Fibroblast of skin of left biceps (primary cell): Measurements from ENCODE around the gene RCBTB2.
"Not testable (repeated sequence)": the region's sequence is repeated elsewhere in the genome, so short reads cannot be mapped to it uniquely, and the experiment has no call there.

Source experiments
- DNase-seq, 2 experiments: peaks; one replicate each; pipeline ENCODE4 v3.0.0-alpha.2; 2013; ENCODE audit warnings: low read depth in 2 of 2

RCBTB2 gene

DNA sequence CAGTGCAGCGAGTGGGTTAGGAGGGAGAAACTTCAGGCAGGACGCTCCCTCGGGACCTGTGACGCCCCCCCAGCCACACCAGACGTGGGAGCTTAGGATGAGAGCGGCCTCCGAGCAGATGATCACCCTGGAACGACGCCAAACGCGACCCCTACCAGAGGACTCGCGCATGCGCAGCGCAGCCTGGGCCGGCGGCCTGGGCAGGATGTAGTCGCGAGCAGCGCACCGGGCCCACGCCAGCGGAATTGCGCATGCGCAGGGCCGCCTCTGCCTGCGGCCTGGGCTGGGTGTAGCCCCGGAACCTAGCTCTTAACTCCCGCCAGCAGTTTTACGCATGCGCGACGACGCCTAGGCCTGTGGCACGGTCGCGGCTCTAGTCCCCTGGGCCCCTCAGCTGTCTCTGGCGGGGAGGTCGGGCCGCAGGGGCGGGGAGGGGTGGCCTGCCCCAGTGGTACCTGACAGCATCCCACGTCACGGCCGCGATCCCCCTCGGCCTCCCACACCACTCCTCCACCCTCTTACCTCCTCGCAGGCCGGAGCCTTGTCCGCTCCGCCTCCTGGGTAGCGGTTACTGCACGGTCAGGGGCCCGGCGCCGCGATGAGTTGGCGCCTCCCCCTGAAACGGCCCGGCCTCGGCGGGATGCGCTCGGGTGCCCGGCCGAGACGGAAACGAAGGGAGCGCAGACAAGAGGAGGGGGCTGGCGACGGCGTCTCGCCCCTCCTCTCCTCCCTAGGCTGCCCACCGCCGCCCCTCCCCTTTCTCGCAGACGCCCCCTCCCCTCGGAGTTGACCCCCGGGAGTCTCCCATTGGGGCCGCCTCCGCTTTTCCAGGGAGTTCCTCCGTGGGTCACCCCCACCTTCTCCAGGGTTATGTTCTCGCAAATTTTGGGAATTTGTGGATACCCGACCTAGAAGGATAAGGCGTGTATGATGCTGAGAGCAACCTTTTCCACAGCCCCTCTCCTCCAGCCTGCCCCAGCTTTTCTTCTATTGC, at the start of gene RCBTB2:
TSS of gene RCBTB2 (minus strand) at position 575 of the 994 bp plus-strand sequence. CDS start 11,141 bp downstream, outside the sequence.
- DNase-seq = peak; percentile 93 to 94

DNA sequence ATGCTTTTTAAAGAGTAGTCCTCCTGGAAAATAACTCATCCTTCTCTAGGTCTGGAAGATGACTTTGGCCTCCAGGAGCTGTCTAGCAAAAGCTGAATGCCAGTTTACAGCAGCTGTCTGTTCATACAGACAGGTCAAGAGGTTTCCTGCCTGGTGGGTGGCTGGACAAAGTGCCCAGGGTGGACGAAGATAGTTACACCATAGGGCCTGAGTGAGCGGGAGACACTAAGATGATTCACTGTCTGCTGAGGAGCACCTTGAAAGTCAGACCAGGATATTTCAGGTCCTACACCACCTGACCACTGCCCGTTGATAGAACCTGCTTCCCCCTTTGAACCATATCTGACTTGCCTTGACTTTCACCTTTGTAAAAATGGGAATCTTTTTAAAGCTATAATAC, 49.2 kb upstream of the RCBTB2 start:
- no peak for DNase-seq

DNA sequence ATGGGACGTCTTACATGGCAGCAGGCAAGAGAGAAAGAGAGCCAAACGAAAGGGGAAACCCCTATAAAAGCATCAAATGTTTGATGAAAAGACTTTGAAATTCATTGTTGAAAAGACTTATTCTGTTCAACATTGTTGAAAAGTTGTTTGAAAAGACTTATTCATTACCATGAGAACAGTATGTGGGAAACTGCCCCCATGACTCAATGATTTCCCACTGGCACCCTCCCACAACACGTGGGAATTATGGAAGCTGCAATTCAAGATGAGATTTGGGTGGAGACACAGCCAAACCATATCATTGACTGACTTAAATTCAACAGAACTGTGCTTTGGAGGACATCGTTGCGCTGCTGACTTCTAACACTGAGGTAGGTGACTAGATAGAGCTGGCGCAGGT, 48.0 kb upstream of the RCBTB2 start:
- no peak for DNase-seq

DNA sequence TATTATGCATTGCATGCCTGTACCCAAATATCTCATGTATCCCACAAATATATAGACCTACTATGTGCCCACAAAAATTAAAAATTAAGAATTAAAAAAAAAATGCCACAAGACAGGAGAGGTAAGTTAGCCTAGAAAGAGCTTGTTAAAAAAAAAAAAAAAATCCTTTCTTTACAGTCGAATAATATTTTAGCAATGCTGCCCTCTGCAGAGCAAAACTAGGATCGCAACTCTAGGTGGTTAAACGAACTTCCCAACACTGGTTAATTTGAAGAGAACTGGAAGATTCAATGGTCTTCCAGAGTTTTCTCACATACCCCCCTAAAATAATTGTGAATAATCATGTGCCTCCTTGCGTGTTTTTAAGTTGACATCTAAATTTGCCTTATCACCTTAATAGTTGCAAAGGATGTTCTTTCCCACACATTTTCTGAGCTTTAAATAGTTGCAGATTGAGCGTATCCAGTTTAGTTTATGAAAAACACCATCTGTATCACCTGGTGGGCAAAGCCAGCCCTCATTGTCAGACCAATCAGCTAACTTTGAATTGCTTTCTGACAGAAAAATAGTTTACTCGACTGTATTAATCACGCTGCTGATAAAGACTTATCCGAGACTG, 47.4 kb upstream of the RCBTB2 start:
- peak in 1 of 2 experiments; percentile 21 for DNase-seq

DNA sequence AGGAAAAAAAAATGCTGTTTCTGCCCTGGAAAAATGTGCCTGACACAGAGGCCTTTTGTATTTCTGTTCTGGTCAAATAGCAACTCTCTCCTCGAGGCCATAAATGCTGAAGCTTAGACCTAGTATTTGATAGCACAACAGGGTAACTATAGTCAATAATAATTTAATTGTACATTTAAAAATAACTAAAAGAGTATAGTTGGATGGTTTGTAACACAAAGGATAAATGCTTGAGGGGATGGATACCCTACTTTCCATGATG, 47.0 kb upstream of the RCBTB2 start:
- DNase-seq = not testable (repeated sequence)

DNA sequence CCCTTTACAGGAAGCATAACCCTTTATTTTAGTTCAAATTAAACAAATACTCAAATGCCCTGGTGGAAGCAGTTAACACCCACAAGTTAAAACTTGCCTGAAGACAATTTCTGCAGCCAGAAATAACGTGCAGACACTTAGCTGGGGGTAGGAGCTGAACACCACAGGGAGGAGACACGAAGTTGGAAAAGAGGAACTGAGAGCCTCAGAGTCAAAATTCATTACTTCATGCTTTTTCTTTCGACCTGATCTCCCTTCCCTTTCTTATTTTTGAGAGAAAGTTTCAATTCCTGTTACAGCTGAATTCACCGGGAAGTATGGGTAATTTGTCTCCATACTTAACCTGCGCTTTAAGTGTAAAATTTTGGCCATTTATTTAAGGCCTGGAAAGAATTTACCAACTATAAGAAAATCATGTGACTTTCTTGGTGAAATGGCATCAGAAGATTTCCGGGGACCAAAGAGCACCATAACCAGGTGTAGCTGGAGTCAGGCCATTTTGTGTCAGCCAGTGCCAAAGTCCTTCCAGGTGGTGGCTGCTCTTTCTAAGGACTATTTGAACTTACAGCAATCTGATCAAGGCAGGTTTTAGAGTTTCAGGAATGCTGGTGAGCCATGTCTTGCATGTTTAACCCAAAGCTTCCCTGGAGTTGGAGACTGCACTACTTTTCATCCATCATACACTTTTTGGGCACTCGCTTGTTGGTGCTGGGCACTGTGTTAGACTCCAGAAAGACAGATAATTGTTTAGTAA, 46.5 kb upstream of the RCBTB2 start:
- no peak for DNase-seq

DNA sequence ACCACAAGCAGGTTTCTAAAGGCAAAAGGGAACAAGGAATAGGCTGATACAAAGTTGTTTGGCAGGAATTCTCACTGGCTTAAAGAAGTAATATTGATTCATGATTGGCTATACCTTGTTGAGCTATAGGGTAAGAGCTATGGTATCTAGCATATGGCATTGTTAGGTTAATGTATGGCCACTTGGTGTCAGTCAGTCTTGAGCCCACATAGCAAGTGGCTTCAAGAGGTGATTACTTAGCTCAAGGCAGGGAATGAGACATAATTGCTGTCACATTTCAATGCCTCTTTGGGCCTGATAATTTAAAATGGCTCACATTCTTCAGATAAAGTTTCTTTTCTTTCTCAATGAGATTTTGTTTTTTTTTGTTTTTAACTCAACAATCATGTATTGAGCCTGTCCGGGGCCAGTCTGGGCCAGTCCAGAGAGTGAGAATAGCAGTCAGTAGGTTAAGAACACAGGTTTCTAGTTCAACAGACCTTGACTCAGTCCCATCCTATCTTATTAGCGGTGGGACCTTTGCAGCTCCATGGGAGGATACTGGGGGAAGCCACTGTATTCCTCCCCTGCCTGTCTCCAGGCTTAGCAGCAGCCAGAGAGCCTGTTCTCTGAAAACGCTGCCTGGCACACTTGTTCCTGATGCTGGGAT, 45.8 kb upstream of the RCBTB2 start:
- no peak for DNase-seq

DNA sequence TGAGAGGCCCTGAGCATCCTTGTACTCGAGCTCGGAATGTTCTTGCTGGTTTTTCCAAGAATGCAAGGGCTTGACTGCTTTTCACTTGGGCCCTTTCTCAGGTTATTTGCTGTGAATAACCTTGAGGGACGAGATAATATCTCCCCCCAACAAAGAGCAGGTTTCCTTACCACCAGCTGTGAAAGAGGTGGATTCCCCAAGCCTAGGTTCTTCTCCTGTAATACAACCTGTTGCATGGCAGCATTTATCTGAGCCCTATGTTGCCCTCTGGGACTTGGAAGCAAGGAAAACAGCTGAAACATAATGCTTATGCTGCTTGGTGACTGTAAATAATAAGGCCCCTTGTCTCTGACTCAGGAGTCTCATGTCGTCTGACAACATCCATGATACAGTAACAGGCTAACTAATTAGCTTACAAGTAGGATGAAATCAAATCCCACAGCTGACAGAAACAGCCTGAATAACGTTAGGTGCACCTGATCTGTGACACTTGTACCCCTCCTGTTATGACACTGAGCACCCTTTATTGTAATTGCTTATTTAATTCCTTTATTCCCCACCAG, 43.6 kb upstream of the RCBTB2 start:
- no peak for DNase-seq

DNA sequence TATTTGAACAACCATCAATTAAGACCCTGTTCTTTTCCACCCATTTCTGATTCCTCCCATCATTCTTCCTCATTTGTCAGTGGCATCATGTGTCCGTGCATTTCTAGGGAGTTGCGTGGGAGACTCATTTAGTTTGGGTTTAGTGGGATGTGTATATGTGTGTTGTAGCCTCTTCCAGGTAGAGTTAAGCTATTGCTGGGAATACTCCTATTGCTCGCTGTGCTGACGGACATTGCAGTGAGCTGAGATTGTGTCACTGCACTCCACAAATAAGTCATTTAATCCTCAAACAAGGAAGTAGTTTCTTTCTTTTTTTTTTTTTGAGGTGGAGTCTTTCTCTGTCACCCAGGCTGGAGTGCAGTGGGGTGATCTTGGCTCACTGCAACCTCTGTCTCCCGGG, 42.2 kb upstream of the RCBTB2 start:
- no peak for DNase-seq

DNA sequence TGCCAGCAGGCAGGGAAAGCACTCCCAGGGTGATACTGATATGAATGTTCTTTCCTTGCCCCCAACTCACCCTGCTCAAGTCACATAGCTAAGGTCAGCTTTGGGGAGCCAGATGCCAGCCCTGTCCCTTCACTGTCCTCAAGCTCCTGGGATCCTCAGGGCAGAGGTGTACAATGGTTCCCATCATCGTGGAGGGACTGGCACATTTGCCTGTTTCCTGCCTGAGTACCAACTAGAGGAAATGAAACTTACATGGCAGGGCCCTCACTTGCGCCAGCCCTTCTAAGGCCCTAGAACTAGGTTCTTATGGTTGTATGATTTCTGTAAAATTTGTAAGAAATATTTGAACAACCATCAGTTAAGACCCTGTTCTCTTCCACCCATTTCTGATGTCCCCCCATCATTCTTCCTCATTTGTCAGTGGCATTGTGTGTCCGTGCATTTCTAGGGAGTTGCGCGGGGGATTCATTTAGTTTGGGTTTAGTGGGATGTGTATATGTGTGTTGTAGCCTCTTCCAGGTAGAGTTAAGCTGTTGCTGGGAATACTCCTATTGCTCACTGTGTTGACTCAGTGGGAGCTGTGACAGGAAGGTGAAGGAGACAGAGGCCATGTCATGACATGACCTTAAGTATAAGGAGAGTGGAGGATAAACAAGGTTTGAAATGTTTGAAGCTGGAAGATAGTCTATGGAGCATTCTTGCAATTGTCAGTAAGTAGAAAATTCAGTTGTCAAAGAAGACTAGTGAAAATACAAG, 41.3 kb upstream of the RCBTB2 start:
- DNase-seq = no peak

DNA sequence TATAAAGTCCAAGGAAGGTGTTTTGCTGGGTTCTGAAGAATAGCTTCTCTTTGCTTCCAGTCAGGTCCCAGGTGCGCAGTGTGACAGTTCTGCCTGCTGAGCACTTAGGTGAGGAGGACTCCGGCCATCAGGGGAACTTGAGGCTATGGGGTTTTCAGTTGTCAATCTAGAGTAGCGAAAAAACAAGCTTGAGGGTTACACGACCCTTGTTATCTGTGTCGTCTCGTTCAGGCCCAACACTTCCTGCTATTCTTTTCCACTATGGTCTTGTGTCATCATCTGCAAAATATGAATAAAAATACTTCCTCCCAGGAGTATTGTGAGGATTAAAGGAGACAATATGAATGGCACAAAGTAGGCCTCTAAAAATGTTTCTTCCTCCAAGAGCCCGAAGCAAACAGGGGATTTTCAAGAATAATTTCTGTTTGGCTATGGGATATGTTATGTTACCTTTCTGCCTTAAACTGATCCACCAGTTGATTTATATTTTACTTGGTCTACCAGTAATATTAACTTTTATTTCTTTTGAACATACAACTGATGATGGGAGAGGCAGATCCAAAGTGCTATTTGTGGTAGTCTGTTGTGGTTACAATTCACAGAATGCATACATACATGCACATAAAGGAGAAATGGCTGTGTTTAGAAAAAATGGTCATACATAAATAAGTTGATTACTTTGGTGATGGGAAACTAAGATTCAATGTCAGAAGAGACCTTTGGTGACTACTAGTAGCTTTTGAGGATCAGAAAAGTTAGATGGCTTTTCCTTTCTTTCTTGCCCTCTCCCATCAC, 40.5 kb upstream of the RCBTB2 start:
- DNase-seq = no peak

DNA sequence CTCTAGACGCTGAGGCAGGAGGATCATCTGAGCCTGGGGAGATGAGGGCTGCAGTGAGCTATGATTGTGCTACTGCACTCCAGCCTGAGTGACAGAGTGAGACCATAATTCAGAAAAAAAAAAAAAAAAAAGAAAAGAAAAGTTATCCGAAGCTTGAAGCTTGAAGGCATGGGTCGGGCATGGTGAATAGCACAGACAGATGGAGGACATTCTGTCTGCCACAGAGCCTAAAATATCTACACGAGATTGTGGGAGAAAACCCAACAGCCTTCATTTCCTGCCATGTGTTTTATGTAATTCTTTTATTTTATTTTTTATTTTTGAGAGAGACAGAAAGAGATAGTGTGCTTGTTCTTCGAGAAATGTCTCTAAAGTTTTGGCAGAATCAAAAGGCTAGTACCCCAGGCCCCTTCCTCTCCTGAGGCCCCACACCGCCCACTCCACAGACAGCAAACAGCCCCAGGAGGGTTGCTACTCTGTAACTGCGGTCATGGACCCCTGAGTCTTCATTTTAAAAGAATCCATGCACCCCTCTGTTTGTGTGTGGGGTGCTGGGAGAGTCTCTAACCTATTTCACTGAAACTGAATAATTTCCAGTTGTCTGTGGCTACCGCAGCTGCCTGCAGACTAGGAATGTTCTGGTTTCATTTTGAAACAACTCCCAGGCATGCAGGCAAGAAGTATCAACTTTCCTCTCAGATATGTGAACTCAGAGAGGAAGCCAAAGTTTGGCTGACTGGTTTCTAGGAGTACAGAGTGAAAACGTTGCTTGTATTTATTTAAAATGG, 38.4 kb upstream of the RCBTB2 start:
- peak; percentile 53 to 54 for DNase-seq

DNA sequence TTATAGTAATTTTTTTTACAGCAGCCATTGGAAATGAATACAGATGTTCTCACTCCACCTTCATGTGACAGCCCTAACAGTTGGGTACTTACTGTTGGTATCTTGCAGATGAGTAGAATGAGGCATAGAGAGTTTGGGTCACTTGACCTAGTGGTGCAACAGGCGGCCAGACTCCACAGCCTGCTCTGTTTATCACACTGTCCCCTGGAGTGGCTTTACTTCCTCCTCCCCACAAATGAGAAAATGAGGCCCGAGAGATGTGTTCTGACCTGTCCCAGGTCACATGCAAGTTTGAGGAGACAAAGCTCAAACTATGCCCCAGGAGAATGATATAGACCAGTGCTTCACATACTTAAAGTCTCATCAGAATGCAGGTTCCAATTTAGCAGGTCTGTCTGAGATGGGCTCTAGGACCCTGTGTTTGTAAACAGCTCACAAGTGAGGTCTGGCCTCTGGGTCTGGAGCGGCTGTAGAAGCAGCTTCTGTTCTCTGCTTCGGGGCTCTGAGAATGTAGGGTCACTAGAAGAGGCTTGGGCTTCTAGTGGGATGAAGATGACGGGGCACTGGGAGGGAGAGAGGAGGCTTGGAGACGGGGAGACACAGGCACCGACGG, 37.4 kb upstream of the RCBTB2 start:
- no peak for DNase-seq

DNA sequence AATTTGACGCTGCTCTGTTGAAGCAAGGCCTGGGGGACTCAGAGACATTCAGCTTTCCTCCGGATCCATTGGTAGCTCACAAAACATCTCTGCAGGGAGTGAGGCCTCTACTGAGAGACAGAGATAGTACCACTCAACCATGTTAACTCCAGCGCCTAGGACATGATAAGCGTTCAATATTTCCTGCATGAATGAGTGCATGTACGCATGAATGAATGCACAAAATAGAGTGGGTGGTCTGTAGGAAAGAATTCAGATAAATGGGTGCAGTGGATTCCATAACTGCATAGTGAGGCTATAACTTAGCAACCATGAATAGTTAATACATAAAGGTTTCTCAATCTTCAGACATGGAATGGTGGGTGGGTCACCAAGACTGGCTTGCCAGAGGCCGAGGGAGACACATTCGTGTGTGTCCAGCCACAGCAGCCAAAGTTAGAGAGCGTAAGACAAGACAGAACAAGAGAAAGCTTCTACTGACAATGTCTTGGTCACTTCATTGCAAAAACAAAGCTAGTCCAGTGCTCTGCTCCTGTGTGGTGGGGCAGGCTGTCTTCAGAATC, 36.3 kb upstream of the RCBTB2 start:
- DNase-seq = no peak

DNA sequence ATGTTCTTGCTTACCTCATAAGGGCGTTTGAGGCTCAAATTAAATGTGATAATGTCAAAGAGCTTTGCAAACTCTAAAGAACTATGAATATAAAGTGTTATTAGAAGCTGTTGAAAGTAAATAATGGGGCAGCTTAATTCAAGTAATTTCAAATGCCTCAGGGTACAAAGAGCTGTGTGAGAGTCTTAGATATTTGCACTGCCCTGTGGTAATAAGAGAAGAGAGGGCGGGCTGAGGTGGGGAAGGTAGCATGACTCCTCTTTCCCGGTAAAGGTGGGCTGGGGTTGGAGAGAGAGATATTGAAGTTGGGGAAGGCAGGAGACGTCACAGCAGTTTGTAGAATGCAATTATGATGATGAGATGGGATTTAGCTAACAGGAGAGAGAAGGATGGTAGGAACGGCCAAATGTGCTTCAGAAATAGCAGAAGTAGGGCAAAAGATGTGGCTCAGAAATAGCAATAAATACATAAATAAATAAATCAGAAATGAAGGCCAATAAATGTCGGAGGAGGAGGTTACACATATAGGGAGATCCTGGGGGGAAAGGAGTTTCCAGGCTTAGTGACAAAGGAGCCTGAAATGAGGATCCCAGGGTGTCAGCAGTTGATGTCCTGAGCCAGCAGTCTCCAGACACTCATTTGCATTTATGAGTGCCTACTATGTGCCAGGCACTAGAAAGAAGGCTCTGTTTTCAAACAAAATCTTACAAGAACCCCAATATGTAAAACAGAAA, 35.7 kb upstream of the RCBTB2 start:
- no peak for DNase-seq

DNA sequence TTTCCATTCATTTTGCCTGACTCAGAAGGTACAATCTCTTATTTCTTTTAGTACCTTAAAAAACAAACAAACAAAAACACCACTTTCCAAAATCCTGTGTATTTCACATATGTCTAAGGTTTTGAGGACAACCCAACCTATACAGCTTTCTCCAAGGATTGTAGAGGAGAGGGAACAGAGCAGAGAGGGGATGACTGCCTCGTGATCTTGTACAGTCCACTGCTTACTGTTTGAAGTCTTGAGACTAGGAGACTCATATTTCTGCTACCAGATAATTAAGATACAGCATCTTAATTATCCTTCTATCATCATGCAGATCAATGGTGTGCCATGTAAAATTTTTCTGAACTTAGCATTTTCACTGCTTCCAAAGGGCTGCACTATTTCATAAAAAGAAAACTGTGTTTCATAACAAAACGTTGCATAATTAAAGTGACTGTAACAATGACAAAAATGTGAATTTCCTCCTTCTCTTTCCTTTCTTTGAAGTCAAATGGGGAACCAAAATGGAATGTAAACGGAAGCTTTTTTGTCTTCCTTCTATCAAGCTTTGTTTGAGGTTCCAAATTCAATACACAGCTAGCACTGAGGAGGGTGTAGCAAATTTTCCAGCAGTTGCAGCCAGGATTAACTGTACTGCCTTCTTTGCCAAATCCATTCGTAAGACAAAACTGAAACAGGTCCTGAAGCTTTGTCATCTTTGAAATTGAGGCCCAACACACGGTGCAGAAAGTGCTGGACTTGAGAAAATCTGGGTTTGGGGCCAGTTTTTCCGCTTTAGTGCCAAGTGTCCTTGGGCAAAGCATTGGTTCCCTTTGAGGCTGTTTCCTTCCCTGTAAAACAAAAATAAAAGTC, 34.9 kb upstream of the RCBTB2 start:
- DNase-seq = no peak

DNA sequence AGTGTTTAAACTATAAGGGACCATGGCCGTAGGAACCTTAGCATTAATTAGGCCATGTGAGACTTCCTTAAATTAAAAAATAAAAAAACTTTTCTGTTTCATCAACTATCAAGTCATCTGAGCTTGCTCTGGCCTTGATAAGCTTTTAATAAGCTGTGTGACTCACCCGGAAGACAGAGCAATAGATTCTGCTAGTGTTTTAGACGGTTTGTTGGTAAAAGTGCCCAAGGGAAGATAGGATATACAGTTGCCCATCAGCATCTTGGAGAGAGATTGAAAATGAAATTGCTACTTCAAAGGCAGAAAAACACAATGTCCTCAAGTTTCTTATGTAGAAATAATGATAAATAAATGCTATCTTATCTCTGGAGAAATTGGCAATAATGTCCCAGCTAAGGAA, 31.2 kb upstream of the RCBTB2 start:
- DNase-seq = no peak
